Colonic mucosa (tissue), 4 donors: ENCODE results near the gene PTGFRN. TPM values are rescaled to one million over a fixed set of nuclear protein-coding genes. Genes with fewer than 3 reads are reported as not detected.

Experiments
- DNase-seq: peaks from one replicate; pipeline ENCODE4 v3.0.0-alpha.2; 2020
- H3K27ac ChIP-seq: fragments of 200-600 bp; one replicate; pipeline ENCODE4 v1.8.0; 2021
- H3K27me3 ChIP-seq: fragments of 200-600 bp; one replicate; pipeline ENCODE4 v1.8.0; 2021
- H3K36me3 ChIP-seq: fragments of 200-600 bp; one replicate; pipeline ENCODE4 v1.8.0; 2021
- H3K4me1 ChIP-seq: fragments of 200-600 bp; one replicate; pipeline ENCODE4 v1.8.0; 2021; ENCODE audit warnings: mild to moderate bottlenecking
- H3K4me3 ChIP-seq: fragments of 200-600 bp; one replicate; pipeline ENCODE4 v1.8.0; 2021
- H3K9ac ChIP-seq, 2 donors: one replicate each; pipeline ENCODE4 v1.7.0; 2013; ENCODE audit warnings: control low read depth in 2 of 2, low read depth in 2 of 2, low read length in 2 of 2
- H3K9me3 ChIP-seq: fragments of 200-600 bp; one replicate; pipeline ENCODE4 v1.8.0; 2021
- CTCF ChIP-seq: fragments of 200-600 bp; IDR thresholded peaks from one replicate; pipeline ENCODE4 v1.8.0; 2022; ENCODE audit warnings: antibody characterized with exemption, mild to moderate bottlenecking
- intact Hi-C: fragments of 100-400 bp; cut with DNase I; formaldehyde crosslinking; loops from one replicate; pipeline ENCODE4 v1.14.1; 2022
- total RNA-seq, 2 donors: library from RNA; stranded (reverse); fragmentation: NEBNext Ultra II Directional in 1 of 2; extraction: Animal tissue kit (Norgen Biotek cat#: 25700) in 1 of 2; gene quantifications; one replicate each; pipeline ENCODE4 v1.2.1, GENCODE V29; 2021
- donor health status: healthy.
- donor health status: DM: no; HTN: no; CAD: no.
- donor health status: DM: no; HTN: no; CAD: no.

Gene PTGFRN
- total RNA-seq, 2 donors from 2014 or later: 94.9 TPM

- Histone ChIP-seq H3K4me3 (no peak overlapping the region), H3K36me3 (no peaks in the 10 kb centered on the region), H3K4me1 (no peaks in the 10 kb centered on the region), H3K9ac (no peak overlapping the region), H3K9me3 (no peaks in the 10 kb centered on the region), H3K27ac (no peak overlapping the region), H3K27me3 (no peaks in the 10 kb centered on the region)
- no peak for TF ChIP-seq CTCF
- DNase-seq: no peak
- intact Hi-C loops: no loop called here
Measured at GRCh38 chr1:117020526-117021156, 110.9 kb downstream of the PTGFRN start.

GRCh38 chr1:117022114-117022513 lies 112.4 kb downstream of the PTGFRN start:
- DNase-seq: no peak
- intact Hi-C loops: no loop called here
- Histone ChIP-seq H3K36me3 (no peaks in the 10 kb centered on the region), H3K27ac (no peak overlapping the region), H3K4me3 (no peak overlapping the region), H3K9me3 (no peaks in the 10 kb centered on the region), H3K27me3 (no peaks in the 10 kb centered on the region), H3K9ac (no peak overlapping the region), H3K4me1 (no peaks in the 10 kb centered on the region)
- TF ChIP-seq CTCF: no peak

DNA sequence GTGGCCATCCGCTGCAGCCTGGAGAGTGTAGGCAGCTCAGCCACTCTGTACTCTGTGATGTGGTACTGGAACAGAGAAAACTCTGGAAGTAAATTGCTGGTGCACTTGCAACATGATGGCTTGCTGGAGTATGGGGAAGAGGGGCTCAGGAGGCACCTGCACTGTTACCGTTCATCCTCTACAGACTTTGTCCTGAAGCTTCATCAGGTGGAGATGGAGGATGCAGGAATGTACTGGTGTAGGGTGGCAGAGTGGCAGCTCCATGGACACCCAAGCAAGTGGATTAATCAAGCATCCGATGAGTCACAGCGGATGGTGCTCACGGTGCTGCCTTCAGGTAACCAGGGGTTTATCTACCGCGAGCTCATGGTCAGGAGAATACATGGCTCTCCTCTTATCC lies 115.9 kb downstream of the PTGFRN start:
- DNase-seq: no peak
- H3K4me1 ChIP-seq: no peaks in the 10 kb centered on the region
- no peak for TF ChIP-seq CTCF
- intact Hi-C loops: no loop called here
- no peaks in the 10 kb centered on the region for H3K27me3 ChIP-seq
- no peaks in the 10 kb centered on the region for H3K36me3 ChIP-seq
- no peak overlapping the region for H3K9ac ChIP-seq
- no peak overlapping the region for H3K27ac ChIP-seq
- no peak overlapping the region for H3K4me3 ChIP-seq
- H3K9me3 ChIP-seq: no peaks in the 10 kb centered on the region

DNA sequence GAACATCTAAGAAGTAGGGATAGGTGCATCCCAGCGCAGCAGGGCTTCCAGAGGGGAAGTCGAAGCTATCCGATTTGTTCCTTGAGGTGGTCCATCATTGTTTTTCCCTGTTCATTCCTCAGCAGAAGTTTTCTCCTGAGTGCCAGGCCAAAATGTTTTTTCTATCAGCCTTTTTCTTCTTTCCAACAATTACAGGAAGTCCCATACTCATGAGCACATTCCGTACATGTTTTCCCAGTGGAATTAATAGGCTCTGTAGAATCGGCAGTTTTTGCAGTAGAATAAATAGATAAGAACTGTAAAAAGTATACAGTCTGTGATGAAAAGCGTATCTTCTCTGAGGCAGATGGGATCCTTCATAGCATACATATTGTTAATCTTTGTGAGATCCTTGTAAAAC lies 116.6 kb downstream of the PTGFRN start:
- H3K9ac ChIP-seq: no peak overlapping the region
- intact Hi-C loops: no loop called here
- no peaks in the 10 kb centered on the region for H3K36me3 ChIP-seq
- DNase-seq: no peak
- no peaks in the 10 kb centered on the region for H3K9me3 ChIP-seq
- no peak overlapping the region for H3K27ac ChIP-seq
- no peaks in the 10 kb centered on the region for H3K4me1 ChIP-seq
- no peak for TF ChIP-seq CTCF
- no peaks in the 10 kb centered on the region for H3K27me3 ChIP-seq
- H3K4me3 ChIP-seq: no peak overlapping the region

DNA sequence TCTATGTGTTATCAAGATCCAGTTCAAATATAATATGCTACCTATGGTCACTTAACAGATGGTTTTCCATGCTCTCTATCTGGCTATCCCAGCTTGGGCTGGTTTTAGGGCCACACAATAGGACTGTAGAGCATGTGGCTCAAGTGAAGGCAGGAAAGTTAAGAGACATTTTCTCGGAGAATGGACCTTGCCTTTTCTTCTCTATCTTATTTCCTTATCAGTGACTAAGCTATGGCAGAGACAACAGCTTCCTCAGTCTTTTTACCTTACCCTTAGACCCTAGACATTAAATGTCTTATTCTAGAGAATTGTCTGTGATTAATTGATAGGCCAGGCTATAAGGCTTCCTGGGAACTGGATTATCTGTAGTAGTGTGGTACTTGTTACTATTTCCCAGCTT lies 120.0 kb downstream of the PTGFRN start:
- Histone ChIP-seq H3K4me3 (no peak overlapping the region), H3K9ac (no peak overlapping the region), H3K9me3 (no peaks in the 10 kb centered on the region), H3K27ac (no peak overlapping the region), H3K4me1 (no peaks in the 10 kb centered on the region), H3K36me3 (no peaks in the 10 kb centered on the region), H3K27me3 (no peaks in the 10 kb centered on the region)
- intact Hi-C loops: no loop called here
- no peak for DNase-seq
- no peak for TF ChIP-seq CTCF
